DMS114 treated with DMSO at 0.1 percent for 48 hours (cell line): ENCODE data around the gene DPP6.

Experiments
- DNase-seq: peaks from one replicate; lab custom pipeline; 2025; ENCODE audit not compliant: unreplicated experiment; lab: John Stamatoyannopoulos, UW

DPP6 gene

GRCh38 chr7:154512121-154512833 is 460.1 kb downstream of the DPP6 start:
- DNase-seq, result no peak

DNA sequence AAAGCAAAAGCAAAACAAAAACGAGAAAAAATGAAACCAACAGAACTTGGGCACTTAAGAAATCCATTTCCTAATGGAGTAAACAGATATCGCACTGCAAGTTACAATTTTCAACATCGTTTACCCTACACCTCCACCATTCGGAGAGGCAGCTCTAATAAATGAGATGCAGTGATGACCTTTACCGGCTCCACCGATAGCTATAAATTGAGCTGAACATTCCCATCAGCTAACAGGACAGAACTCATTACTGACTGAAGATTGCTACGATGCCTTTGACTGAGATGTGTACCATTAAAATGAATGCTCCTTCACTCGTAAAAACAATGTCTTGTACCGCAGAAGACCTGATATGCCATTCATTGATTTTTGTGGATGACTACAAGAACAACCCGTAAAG is 465.6 kb downstream of the DPP6 start:
- DNase-seq, result no peak

DNA sequence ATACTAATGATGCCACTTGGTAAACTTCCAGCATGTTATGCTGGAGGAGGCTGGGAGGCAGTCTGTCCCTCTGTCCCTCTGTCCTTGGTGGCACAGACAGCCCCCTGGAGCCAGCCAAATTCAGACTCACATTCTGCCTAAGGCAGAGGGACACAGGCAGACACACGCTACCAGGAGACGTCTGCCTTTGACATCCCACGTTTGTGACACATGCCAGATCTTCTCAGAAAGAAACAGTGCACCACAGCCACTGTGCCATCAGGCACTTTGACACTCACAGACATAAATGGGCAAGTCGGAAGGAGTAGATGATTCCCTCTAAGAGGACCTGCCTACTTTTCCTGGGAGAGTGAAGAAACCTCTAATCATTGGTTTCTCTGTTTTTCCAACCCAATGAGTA is 467.0 kb downstream of the DPP6 start:
- DNase-seq, result no peak

DNA sequence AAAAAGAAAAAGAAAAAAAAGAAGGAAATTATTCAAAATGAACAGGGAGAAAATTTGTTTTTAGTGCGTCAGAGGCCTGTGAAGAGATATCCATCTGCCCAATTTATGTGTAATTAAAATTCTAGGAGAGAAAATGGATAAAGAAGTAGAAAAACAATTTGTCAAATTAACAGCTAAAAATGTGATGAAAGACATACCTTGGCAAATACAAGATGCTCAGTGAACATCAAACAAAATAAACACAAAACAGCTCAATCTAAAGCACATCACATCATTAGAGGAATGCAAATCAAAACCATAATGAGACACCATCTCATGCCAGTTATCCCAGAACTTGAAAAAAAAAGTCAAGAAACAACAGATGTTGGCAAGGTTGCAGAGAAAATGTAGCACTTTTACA is 477.9 kb downstream of the DPP6 start:
- DNase-seq, result no peak

DNA sequence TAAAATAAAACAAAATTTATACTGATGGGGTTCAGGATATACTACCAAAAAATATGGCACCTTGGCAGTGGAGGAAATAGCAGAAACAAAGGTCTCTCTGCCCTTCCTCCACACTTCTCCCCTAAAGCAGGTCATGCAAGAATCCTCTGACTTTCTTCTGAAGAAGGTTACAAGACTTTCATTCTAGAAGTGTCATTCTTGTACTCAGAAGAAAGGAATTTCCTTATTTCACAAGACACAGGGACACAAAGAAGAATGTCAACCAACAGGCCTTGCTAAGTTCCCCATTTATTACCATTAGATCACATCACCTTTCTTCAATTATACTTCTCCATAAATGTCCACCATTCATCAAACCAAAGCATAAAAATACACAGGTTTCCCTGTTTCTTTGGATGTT is 480.6 kb downstream of the DPP6 start:
- no peak for DNase-seq

- no peak for DNase-seq
These were observed 488.4 kb downstream of the DPP6 start for GRCh38 chr7:154540596-154540995.

- no peak for DNase-seq
These were observed 489.4 kb downstream of the DPP6 start for GRCh38 chr7:154541606-154542005.

GRCh38 chr7:154546946-154547587 is 494.9 kb downstream of the DPP6 start:
- DNase-seq, result no peak

DNA sequence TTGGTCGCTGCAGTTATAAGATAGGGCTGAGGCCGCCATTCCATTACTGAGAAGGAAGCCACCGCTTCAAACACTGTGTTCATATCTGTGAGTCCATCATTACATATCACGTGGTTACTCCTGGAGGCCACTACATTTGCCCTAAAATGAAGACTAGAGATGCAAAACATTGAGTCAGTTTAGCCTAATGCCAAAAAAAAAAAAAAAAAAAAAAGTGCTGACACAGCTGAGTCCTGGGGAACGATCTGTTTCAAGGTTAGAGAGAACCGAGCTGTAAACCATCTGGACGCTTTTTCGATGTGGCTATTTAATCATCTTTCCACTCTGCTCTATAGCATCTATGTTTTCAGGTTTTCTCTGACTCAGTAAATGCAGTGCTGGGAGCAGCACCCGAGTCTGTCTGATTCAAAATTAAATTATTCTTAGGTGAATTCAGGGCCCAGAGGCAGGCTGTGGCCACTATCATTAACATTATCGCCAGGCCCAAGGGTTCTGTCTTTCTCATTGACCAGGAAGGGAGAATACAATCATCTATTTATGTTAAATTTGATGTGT is 501.6 kb downstream of the DPP6 start:
- DNase-seq, result no peak

DNA sequence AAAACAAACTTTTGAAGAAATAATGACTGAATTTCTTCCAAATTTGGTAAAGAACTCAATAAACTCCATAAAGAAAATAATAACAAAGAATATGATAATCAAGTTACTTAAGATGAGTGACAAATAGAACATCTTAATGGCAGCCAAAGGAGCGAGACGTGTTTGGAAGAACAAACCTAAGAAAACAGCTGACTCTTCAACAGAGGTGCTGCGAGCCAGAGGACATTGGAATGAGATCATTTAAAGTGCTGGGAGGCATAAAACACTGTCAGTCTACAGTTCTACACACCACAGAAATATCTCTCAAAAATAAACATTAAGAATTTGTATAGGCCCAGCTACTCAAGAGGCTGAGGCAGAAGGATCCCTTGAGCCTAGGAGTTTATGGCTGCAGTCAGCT is 507.3 kb downstream of the DPP6 start:
- no peak for DNase-seq

DNA sequence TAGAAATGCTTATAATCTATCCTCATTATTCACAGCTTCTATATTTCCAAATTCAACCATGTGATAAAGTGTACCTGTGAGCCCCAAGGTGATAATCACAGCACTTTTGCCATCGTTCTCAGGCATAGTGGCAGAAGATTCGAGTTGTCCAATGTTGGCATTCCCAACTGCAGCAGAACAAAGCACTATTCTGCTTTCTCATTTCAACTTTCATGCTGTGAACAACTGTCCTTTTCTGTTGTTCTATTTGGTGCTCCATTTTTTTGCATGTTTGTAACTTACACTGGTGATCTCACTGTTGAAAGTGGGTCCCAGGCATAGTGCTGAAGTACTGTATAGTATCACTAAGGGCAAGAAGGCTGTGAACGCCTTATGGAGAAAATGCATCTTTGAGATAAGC is 512.5 kb downstream of the DPP6 start:
- DNase-seq, result no peak

- DNase-seq, result peak; percentile 5
These were observed 514.7 kb downstream of the DPP6 start for GRCh38 chr7:154566877-154567276.

DNA sequence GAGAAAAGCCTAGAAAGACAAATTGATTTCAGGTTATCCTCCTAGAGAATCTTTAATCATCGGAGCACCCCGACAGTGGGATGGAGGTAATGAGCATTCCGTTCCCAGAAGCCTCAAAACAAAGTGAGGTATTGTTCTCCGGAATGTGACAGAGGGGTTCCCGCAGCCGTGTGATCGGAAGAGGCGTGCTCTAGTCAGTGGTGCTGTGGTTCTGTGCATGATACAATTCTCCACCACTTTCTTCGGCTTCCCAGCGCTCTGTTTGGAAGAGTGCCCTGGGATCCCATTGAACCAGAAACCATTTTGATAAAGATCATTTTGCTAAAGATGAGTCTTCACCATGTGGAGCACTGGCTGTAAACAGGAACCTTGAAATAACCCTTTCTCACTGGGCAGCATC is 516.1 kb downstream of the DPP6 start:
- no peak for DNase-seq

- no peak for DNase-seq
These were observed 517.7 kb downstream of the DPP6 start for GRCh38 chr7:154569916-154570315.

GRCh38 chr7:154571772-154572171 is 519.6 kb downstream of the DPP6 start:
- DNase-seq, result no peak

DNA sequence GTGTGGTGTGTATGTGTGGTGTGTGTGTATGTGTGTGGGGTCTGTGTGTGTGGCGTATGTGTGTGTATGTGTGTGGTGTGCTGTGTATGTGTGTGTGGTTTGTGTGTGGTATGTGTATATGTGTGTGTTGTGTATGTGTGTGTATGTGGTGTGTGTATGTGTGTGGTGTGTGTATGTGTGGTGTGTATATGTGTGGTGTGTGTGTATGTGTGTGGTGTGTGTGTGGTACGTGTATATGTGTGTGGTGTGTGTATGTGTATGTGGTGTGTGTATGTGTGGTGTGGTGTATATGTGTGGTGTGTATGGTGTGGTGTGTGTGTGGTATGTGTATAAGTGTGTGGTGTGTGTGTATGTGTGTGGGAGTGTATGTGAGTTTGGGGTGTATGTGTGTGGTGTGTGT is 522.0 kb downstream of the DPP6 start:
- no peak for DNase-seq

DNA sequence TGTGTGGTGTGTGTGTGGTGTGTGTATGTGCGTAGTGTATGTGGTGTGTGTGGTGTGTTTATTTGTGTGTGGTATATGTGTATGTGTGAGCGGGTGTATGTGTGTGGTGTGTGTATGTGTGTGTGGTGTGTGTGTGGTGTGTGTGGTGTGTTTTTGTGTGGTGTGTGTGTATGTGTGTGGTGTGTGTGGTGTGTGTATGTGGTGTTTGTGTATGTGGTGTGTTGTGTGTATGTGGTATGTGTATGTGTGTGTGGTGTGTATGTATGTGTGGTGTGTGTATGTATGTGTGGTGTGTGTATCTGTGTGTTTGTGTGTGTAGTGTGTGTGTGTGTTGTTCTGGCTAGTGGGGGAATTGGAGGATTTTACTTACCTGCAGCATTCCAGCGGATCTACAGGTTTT is 523.3 kb downstream of the DPP6 start:
- DNase-seq, result no peak

GRCh38 chr7:154576604-154577003 is 524.4 kb downstream of the DPP6 start:
- DNase-seq, result no peak

GRCh38 chr7:154577141-154577873 is 525.1 kb downstream of the DPP6 start:
- DNase-seq, result no peak

DNA sequence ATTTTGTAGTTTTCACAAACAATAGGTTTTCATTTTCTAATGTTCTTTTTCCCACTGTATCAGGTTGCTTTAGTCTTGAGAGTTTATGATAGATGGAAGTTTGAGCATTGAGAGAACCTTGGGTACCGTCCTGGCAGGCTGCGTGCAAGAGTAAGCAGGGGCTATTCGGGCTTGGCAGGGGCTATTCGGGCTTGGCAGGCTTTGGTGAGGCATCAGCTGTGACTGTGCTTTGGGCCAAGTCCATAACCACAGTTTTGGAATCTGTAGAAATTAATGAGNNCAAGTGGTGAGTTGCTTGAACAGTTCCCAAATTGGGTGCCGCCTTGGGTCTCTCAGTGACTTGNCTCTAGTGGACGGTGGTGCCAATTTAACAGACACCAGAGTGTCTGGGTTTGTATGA is 526.1 kb downstream of the DPP6 start:
- DNase-seq, result no peak

DNA sequence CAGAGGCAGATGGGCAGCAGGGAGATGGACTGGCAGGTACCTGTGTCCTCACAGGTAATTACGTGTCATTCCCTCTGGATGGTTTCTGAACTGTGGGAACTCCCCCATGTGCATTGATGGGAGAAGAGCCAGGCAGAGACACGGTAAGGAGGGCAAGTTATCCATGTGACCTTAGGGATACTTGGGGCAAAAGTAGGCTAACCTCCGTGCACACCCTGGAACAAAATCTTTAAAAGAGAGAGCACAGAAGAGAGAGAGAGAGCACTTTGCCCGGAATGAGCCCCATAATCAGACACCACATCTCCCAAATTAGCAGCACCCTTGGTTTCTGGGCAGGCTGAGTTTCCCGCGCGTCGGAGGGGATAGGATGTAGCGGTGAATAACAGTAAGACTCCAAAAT is 527.5 kb downstream of the DPP6 start:
- DNase-seq, result no peak
